Ovary (tissue), 9 donors: Measurements from ENCODE around the gene FAM47E. TPM values are rescaled to one million over a fixed set of nuclear protein-coding genes. Genes with fewer than 3 reads are reported as not detected.

Experiments used
- DNase-seq, 5 donors: peaks; one replicate each; pipeline ENCODE4 v3.0.0-alpha.2; 2019 to 2020
- H3K27ac ChIP-seq, 2 donors: fragments of 200-600 bp; one replicate each; pipeline versions ENCODE4 v1.5.1 to v1.8.0; 2019 to 2022
- H3K27me3 ChIP-seq: fragments of 200-600 bp; one replicate; pipeline ENCODE4 v1.8.0; 2022
- H3K36me3 ChIP-seq: fragments of 200-600 bp; sonication (generic); one replicate; pipeline ENCODE4 v1.5.1; 2019
- H3K4me1 ChIP-seq: one replicate; pipeline ENCODE4 v1.8.1; 2013; ENCODE audit warnings: mild to moderate bottlenecking, moderate library complexity; ENCODE audit not compliant: insufficient read depth
- H3K4me3 ChIP-seq: fragments of 200-600 bp; sonication (generic); one replicate; pipeline ENCODE4 v1.5.1; 2017
- H3K9me3 ChIP-seq, 2 donors: fragments of 200-600 bp in 1 of 2; sonication (generic) in 1 of 2; one replicate each; pipeline versions ENCODE4 v1.5.1 to v1.8.1; 2013 to 2019; ENCODE audit warnings: mild to moderate bottlenecking in 1 of 2, moderate library complexity in 1 of 2
- CTCF ChIP-seq, 3 donors: fragments of 450-650 bp in 2 of 3; fragments of 200-600 bp in 1 of 3; IDR thresholded peaks; one replicate each; pipeline versions ENCODE4 v1.5.1 to v1.8.0; 2016 to 2022; ENCODE audit warnings: antibody characterized with exemption in 3 of 3, mild to moderate bottlenecking in 1 of 3
- EP300 ChIP-seq: sonication (generic); formaldehyde crosslinking; IDR thresholded peaks from one replicate; pipeline ENCODE4 v1.6.1; 2017; ENCODE audit warnings: antibody characterized with exemption
- POLR2A ChIP-seq: fragments of 450-650 bp; IDR thresholded peaks from one replicate; pipeline ENCODE4 v1.6.1; 2017; ENCODE audit warnings: antibody characterized with exemption, mild to moderate bottlenecking, moderate library complexity
- WGBS, 3 donors: extraction: QIAGEN DNeasy Blood & Tissue Kit in 1 of 3; methylation state at CpG; one replicate each; pipeline versions ENCODE4 v1.1.5 to v1.1.7; 2013 to 2017; 5-methylcytosine and 5-hydroxymethylcytosine counted together
- intact Hi-C, 4 donors: fragments of 100-400 bp; cut with DNase I; formaldehyde crosslinking; loops; one replicate each; pipeline versions ENCODE4 v1.11.0 to v1.15.1; 2022 to 2023
- polyA plus RNA-seq, 2 donors: library from polyadenylated mRNA; stranded (reverse); fragments of 200-250 nt in 1 of 2; fragments of 350-450 nt in 1 of 2; fragmentation: Illumina TruSeq in 1 of 2; extraction: RNeasy Lipid Tissue Mini Kit (QIAGEN cat#74804) in 1 of 2; gene quantifications; one replicate each; pipeline ENCODE4 v1.2.3, GENCODE V29; 2013 to 2014
- total RNA-seq, 7 donors: library from RNA; depleted of rRNA in 2 of 7; stranded (reverse); fragments of >200 nt in 2 of 7; fragmentation: NEBNext Ultra II Directional in 3 of 7; extraction: Animal tissue kit (Norgen Biotek cat#: 25700) in 3 of 7; gene quantifications; one replicate each; pipeline versions ENCODE4 v1.1.0 to v1.2.4, GENCODE V29; 2016 to 2023
- donor health status: DM: no; HTN: no; CAD: no; lungs with moderate emphysema.
- donor health status: DM: no; HTN: no; CAD: no.
- donor health status: Bipolar disorder and iron deficiency.
- donor health status: DM: yes; HTN: yes; CAD: no.
- donor health status: DM: no; HTN: no; CAD: no.
- donor health status: DM: yes; HTN: yes; CAD: no.

Gene FAM47E
- total and polyA plus RNA-seq, 9 donors, result 0.08 to 8.2 (median 2.1) TPM

- Histone ChIP-seq H3K27ac (no peak overlapping the region), H3K36me3 (no peaks in the 10 kb centered on the region), H3K27me3 (no peaks in the 10 kb centered on the region), H3K4me3 (no peak overlapping the region), H3K4me1 (peaks cover 3% of the 10 kb centered on the region), H3K9me3 (no peaks in the 10 kb centered on the region)
- intact Hi-C loops, result no loop called here
- no peak for DNase-seq
- WGBS, 3 donors, result 74 to 95% (median 90%) methylated on average over 6 of the region's 6 CpGs
- TF ChIP-seq POLR2A (no peak), EP300 (no peak), CTCF (IDR thresholded peaks at IDR 0.05) (no peak)
Observed at GRCh38 chr4:76256032-76256431, 4.5 kb downstream of the FAM47E start.

- DNase-seq, result no peak
- intact Hi-C loops, result no loop called here
- WGBS, 3 donors, result 74 to 94% (median 90%) methylated on average over 1 of the region's 1 CpG
Observed at GRCh38 chr4:76256968-76257367, 5.4 kb downstream of the FAM47E start.

GRCh38 chr4:76257824-76258223 is 6.3 kb downstream of the FAM47E start:
- H3K9me3 ChIP-seq, result no peaks in the 10 kb centered on the region

More at GRCh38 chr4:76256968-76257367, 5.4 kb downstream of the FAM47E start:
- Histone ChIP-seq H3K27me3 (no peaks in the 10 kb centered on the region), H3K4me1 (peaks cover 2% of the 10 kb centered on the region), H3K4me3 (no peak overlapping the region), H3K9me3 (no peaks in the 10 kb centered on the region), H3K36me3 (no peaks in the 10 kb centered on the region), H3K27ac (no peak overlapping the region)
- no peak for TF ChIP-seq CTCF (IDR thresholded peaks at IDR 0.05)
- no peak for TF ChIP-seq POLR2A
- no peak for TF ChIP-seq EP300

GRCh38 chr4:76260571-76260970 is 9.1 kb downstream of the FAM47E start:
- Histone ChIP-seq H3K4me3 (no peak overlapping the region), H3K27ac (no peak overlapping the region), H3K27me3 (no peaks in the 10 kb centered on the region), H3K9me3 (no peaks in the 10 kb centered on the region), H3K36me3 (no peaks in the 10 kb centered on the region), H3K4me1 (no peaks in the 10 kb centered on the region)
- intact Hi-C loops, result no loop called here
- no peak for DNase-seq
- TF ChIP-seq POLR2A (no peak), EP300 (no peak), CTCF (IDR thresholded peaks at IDR 0.05) (no peak)
- 0 to 51% (median 46%) methylated on average over 1 of the region's 1 CpG for WGBS, 3 donors

More at GRCh38 chr4:76257824-76258223, 6.3 kb downstream of the FAM47E start:
- WGBS, 3 donors, result 95 to 99% (median 95%) methylated on average over 3 of the region's 3 CpGs
- no peak for TF ChIP-seq POLR2A
- TF ChIP-seq EP300, result no peak
- no peak for TF ChIP-seq CTCF (IDR thresholded peaks at IDR 0.05)
- Histone ChIP-seq H3K4me3 (no peak overlapping the region), H3K27ac (no peak overlapping the region), H3K36me3 (no peaks in the 10 kb centered on the region), H3K27me3 (no peaks in the 10 kb centered on the region), H3K4me1 (no peaks in the 10 kb centered on the region)
- no peak for DNase-seq
- intact Hi-C loops, result no loop called here
